Tongue (tissue), 2 donors: ENCODE results near the gene IP6K3. TPM values are rescaled to one million over a fixed set of nuclear protein-coding genes. Genes with fewer than 3 reads are reported as not detected.
A peak's percentile ranks its signal among the peaks of the same experiment; 100 is the strongest.

ENCODE experiments used
- DNase-seq: peaks from one replicate; pipeline ENCODE4 v3.0.0-alpha.2; 2015
- total RNA-seq: library from RNA; depleted of rRNA; stranded (reverse); fragments of >200 nt; gene quantifications from one replicate; pipeline ENCODE4 v1.2.3, GENCODE V29; 2014

IP6K3 gene
- total RNA-seq, 1 donor from 2014 or later = 41.4 TPM

DNA sequence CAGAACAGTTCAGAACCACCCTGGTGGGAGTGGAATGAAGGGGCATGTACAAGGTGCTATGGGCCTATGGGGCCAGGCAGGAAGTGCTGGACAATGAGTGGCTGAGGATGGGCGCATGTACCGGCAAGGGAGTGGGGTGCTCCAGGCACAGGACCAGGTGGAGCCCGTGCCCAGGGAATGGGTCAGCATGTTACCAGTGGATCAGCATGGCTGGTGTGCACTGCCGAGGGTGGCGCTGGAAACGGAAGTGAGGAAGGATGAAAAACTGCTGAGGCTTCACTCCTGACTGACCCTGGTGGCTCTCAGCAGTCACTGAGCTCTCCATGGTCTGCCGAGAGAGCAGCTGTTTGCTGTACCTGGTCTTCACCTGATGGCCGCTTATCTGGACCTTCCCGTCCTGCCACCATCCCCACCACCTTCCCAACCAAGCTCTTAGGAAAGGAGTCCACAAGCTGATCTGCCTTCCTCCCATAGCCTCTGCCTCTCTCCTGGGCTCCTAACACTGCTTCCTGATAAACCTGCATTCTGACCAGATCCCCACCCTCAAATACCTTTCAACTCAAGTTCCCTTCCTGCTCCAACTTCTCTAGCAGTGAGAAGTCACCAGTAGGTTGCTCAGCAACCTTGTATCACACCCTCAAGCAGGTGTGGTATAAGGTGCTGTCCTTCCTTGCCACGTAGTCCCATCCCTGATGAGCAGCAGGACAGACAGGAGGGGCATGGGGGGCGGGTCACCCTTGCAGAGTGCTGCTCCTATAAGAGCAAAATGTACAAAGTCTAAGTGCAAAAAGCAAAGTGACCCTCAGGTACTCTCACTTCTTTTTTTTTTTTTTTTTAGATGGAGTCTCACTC is 42.3 kb downstream of the IP6K3 start:
- no peak for DNase-seq

DNA sequence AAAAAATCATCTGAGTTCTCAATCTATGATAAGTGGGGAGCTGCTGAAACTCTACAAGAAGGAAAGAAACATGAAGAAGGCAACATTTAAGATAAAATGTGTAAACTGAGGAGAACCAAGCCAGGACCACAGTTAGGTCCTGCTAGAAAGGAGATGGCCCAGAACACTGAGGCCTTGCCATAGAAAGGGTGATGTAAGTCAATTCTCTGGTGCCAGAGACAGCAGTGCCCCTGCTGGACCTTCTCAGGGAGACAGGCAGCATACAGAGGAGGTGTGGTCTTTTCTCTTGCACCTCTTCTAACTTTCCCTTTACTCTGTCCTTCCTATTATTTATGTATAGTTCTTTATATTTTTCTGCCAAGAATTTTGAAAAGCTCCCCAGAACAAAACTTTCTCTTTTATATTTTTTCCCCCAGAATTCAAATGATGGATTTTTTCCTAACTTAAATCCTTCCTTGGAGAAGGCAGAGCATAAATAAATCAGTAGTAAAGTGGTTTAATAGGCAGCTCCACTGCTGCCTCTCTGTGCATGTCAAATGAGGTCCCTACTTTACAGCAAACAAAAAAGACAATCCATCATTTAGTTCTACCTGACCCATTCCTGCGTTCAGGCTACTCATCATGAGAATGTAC is 44.2 kb downstream of the IP6K3 start:
- DNase-seq = no peak

DNA sequence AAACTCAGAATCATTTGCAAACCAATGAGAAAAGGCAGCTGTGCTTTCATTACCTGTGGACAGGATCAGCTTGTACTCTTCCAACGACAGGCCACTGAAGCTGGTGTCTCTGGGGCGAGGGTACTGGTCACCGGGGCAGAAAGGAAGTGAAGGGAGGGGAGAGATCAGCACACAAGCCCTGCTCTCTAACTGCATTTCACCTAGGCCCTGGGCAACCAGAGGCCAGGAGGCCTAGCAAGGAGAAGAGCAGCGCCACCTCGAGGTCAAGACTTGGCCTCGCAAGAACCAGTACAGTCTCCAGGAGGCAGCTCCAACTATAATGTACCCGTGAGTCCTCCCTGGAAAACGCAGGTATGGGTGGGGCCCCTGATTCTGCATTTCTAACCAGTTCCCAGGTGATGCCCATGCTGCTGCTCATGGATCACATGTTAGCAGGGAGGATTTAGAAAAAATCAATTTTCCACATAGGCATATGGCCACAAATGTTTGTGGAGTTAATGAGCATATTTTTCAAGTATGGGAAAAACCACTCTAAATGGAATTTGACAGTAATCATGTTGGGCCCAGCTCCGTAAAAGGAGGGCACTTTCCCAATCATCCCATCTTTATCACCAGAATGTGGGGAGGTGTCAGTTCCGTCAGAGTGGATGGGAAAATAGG is 46.2 kb downstream of the IP6K3 start:
- peak; percentile 82 for DNase-seq

DNA sequence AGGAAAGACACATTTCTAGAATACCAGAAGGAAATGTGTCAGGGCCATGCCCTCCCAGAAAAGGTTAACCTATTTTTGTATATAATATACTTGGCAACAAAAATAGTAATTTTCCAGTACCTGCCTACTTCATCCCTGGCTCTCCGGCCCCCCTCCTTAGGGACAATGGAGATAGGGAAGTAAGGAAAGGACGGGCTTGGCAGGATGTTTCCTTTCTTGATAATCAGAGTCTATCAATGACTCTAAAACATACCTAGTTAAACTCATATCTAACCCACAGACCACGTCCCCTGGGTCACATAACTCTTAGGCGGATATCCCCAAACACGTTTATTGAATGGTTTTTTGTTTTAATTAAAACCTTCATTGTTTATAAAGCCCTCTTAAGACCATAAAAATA is 47.0 kb downstream of the IP6K3 start:
- no peak for DNase-seq

DNA sequence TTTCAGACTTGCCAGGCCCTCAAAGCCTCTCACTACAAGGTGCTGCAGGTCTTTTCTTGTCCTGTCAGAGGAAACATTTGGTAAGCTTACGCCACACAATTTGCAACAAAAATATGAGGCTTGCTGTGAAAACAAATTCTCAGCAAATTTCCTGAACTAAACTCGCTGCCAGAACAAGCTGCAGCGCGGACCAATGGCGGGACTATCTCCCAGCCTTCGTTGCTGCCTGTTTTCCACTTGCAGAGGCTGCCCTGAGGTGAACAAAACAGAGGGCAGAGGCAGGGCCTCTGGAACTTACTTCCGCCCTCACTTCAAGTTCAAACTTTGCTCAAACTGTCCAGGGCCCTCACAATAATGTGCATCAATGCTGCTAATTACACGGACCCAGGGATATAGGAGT is 47.6 kb downstream of the IP6K3 start:
- no peak for DNase-seq

DNA sequence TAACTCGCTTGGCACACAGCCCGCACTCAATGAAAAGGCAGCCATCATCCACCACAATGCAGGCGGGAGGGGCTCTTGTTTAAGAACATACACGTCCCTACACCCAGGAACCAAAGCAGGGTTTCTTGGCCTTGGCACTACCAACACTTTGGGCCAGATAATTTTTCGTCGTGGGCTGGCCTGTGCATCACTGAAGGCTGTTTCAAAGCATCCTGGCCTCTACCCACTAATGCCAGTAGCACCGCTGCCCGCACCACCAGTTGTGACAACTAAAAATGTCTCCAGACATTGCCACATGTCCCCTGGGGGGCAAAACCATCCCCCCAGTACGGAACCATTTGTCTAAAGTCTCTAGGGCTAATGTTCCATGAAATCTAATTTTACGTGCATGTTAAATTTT is 48.2 kb downstream of the IP6K3 start:
- DNase-seq = no peak

DNA sequence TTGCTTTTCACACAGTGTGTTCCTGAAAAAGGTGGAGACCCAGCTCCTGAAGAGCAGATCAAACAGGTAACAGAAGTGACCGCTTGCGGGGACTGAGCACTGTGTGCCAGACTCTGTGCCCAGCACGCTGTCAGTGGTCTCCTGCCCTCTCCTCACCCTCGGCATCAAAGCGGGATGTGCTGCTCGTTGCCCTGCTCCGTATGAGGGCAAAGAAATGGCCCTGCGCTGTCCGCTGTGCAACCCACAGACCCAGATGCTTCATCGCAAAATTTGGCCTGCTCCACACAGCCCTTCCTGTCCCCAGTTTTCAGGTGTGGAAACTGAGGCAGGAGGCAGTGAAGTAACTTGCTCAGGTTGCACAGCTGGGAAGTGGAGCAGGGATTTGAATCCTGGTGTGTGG is 48.9 kb downstream of the IP6K3 start:
- DNase-seq = no peak

DNA sequence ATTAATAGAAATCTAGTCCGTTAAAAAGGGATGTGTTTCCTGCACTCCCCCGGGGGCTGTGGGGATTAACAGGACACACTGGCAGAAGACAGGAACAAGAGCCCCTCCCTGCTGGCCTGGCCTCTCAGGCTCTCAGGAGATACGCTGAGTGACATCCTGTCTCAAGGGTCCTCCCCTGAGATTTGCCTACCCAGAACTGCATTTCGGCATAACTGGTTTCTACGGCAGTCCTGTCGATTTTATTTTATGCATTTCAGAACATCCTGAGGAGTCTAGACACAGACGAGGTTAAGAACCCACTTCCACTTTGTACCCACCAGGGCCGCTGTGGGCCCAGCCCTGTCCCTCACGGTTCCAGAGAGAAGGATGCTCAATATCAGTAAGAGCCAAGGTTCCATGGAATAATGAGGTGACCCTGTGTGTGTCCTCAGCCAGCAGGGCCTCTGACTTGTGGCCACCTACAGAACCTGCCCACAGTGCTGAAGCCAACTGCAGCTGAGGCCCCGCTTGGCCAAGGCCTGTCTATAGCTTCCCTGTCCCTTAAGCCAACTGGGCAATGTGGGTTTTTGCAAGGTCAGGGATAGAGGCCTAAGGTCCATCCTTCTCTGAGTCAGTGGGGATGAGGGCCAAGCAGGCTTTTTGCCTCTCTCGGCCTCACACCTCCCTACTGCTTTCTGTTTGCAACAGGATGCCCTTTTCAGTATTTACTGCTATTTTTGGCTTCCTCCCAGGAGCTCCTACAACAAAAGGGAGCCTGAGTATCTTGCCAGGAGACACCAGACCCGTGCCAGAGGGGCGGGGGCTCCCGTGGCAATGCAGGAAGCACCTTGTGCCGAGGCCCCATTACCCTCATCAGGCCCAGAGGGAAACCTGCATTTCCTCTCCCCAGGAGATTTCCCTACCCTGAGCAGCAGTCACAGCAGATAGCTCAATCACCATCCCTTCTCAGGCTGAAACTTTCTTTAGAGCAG is 49.9 kb downstream of the IP6K3 start:
- DNase-seq = peak; percentile 63

DNA sequence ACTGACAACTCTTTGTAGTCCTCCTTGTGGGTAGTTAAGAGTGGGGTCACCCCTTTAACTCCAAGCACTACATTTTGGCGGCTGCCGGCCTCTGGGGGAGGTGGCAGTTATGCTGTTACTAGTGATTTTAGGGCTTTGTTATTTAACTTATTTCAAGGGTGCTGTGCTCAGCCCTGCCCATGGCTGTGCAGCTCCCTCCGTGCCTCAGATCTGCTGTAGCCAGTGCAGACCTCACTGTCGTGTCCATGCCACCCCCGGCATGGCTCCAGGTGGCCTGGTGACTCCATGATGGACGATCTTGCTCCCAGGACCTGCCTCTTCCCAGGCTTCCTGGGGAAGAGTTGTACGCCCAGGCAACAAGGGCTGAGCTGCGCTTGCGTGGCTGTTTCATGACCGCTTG is 50.6 kb downstream of the IP6K3 start:
- DNase-seq = no peak

DNA sequence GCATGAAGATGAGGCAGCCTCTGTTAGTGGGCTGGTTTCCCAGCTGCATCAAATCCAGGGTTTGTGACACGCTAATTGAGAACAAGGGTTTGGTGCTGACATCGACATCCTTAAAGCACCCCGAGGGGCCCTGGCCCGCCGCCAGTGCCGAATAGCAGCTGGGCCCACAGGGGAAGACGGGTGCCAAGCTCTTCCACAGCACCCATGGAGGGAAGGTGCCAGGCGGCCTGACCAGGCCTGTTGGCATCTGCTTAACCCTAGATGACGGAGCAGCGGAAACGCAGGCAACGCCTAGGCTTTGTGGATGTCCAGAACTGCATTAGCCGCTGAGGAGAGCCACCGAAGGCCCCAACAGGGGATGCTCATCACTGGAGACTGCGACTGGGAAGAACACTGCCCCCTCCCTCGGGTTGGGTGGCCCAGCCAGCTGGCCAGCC is 51.2 kb downstream of the IP6K3 start:
- DNase-seq = no peak

DNA sequence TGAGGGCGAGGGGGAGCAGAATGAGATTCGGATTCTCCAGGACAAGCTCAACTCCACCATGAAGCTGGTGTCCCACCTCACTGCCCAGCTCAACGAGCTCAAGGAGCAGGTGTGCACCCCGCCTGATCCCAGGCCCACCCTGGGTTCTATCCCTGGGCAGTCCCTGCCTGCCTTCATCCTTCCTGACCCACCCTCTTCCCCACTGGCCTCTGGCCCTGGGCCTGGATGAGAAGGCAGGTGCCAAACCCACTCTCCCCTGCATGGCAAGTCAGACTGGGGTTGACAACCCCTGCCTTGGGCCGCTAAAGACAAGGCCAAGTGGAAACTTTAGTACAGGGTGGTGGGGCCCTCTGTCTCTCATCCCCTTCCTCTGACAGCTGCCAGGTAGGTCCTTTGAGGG is 51.7 kb downstream of the IP6K3 start:
- no peak for DNase-seq

DNA sequence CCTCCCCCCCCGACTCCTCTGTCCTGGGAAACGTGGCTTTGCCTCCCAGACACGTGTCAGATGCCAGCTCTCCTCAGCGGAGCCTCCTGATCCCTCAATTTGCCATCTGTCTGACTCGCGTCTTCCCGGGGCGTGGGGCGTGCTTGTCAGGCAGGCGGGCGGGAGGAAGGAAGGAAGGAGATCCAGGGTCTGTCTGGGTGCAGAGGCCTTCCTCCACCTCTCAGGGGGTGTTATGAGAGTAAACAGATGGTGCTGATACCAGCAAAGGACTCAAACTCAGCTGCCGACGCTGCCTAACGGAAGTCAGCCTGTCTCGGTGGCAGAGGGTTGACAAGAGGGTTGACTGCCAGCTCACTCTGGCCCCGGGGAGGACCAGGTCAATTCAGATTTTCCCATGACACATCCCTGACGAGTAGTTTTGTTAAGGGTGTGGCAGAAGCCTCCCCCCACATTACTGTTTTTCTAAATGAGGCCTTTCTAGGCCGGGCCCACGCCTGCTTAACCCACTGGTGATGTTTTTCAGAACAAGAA is 52.2 kb downstream of the IP6K3 start:
- DNase-seq = peak; percentile 84

DNA sequence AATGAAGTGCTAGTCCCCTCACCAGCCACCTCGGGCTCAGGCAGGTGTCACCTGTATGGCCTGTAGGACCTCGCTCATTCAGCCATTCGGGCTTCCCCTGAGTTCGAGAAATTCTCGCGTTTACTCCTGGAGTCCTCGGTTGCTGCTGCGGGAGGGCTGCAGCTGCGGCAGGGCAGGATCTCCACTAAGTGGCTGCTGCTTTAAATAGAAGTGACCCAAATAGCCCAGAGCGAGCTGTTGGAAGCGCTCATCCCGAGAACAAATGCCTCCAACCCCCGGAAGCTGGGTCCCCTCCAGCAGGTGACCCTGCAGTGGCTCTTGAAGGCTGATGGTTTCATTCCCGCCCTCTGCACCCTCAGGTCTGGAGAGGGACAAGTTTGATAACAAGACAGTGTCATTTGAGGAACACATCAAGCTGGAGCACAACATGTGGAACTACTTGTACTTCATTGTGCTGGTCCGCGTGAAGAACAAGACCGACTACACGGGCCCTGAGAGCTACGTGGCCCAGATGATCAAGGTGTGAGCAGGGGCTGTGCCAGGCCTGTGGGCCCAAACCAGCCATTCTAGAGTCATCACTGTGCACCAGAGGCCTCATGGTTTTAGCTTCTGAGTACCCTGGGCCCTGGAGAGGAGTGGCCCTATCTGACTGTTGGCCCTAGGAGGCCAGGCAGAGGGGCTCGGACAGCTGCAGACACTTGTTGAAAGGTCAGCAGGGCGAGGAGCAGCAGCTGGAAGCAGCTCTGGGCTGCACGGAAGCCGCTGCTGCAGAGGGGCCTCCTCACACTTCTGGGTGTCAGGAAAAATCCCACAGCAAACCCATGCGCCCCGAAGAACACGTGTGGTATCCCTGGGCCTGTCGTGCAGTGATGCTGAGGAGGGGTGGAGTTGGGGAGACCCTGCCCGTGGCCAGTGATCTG is 53.3 kb downstream of the IP6K3 start:
- DNase-seq = peak; percentile 78

DNA sequence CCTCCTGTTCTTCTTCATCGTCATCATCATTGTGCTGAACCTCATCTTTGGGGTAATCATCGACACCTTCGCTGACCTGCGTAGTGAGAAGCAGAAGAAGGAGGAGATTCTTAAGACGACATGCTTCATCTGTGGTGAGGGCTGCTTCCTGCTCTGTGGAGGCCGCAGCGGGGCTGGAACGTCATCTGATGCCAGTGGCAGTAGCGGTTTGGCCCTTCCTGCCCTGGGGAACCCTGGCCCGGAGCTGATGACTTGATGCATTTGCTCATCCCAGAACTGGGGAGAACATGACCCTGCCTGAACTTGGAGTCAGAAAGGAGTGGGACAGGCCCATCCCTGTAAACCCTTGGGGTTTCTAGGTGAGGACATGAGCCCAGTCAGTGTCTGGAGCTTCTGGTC is 53.9 kb downstream of the IP6K3 start:
- no peak for DNase-seq

DNA sequence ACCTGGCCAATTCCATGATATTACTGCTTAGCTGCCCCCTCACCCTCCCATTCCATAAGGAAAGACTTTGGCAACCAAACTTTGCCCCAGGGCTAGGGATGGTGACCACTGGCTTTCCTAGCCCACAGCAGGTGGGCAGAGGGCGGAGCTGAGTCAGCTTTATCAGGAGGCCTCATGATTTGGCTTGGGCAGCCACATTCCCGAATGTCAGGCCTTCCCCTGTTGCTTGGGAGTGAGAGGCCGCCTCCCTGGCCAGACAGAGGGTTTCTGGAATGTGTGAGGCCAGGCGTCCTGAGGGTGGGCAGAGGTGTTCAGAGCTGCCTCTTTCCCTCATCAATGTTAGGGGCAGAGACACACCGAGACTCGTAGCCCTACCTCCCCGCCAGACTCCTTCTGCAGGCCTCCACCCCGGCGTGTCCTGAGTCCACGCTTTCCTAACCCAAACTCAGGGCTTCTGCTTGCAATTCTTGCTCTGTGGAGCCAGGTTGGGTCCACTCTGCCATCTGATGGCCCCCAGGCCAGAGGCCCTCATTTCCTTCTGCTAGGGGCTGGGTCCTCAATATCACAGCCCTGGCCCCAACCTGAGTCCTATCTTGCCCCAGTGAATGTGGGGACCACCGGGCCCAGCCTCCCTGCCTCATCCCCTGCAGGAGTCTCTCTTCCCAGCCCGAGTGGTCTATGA is 54.5 kb downstream of the IP6K3 start:
- peak; percentile 37 for DNase-seq

DNA sequence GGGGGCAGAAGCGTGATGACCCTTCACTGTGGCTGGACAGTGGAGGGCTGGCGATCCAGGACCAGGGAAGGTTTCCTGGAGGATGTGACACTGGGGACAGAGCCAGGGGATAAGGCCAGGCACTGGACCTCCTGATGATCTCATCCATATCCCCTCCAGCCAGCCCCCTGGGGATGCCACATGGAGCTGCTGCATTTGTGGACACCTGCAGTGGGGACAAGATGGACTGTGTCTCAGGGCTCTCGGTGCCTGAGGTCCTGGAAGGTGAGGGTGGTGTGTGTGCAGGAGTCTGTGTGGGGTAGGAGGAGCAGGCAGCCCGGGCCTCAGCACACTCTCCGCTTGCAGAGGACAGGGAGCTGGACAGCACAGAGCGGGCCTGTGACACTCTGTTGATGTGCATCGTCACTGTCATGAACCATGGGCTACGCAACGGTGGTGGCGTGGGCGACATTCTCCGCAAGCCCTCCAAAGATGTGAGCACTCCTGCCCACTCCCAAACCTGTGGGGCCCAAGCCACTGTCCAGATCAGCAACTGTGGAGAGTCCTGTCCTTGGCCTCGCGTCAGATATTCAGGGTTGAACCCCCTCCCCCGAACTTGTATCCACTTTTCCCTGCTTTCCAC is 55.1 kb downstream of the IP6K3 start:
- DNase-seq = no peak

DNA sequence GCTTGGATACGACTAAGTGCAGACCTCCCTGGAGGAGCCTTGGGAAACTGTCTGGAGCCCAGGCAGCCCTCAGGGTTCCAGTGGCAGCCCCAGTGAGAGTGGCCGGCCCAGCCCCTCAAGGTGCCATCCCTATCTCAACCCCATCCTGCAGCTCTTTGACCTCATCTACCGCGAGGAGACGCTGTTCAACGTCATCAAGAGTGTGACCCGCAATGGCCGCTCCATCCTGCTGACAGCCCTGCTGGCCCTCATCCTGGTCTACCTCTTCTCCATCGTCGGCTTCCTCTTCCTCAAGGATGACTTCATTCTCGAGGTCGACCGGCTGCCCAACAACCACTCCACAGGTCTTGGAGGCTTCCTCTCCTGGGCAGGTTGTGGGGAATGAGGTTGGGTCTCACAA is 55.9 kb downstream of the IP6K3 start:
- no peak for DNase-seq

DNA sequence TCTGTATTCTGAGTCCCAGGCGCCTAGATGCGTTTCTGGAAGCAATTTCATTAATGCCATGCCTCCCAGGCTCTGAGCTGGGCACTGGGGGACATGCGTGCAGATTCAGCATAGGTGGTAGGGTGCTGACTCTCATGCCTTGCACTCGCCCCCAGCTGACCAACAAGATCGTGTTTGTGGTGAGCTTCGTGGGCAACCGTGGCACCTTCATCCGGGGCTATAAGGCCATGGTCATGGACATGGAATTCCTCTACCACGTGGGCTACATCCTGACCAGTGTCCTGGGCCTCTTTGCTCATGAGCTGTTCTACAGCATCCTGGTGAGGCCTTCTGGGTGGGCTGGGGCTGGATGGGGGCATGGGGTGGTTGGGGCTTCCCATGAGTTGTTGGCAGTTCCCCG is 56.8 kb downstream of the IP6K3 start:
- no peak for DNase-seq

DNA sequence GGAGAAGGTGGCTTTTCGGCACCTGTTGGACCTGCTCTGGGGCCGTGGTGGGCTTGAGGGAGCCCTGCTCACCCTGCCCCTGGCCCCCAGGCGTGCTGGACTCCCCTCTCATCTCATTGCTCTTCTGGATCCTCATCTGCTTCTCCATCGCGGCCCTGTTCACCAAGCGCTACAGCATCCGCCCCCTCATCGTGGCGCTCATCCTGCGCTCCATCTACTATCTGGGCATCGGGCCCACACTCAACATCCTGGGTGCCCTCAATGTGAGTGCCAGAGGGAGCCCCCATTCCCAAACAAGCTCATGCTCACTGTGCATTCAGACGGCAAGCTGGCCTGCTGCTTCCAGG is 57.6 kb downstream of the IP6K3 start:
- DNase-seq = no peak
